Stimulated activated CD4-positive, alpha-beta T cell treated with anti-CD3 and anti-CD28 coated beads, TNF-alpha, amount 100 ng/mL, for 4 hours (primary cell): ENCODE data around the gene C8B.

Experiments
- DNase-seq, 3 experiments: peaks; one replicate each; pipeline ENCODE4 v3.0.0-alpha.2; 2020; ENCODE audit warnings: low read depth in 3 of 3

C8B gene

GRCh38 chr1:56965916-56966697, at the start of gene C8B:
C8B (minus strand) TSS chr1:56966015; CDS start chr1:56965948, 67 bp downstream.
- no peak for DNase-seq

GRCh38 chr1:57015071-57015470, 49.3 kb upstream of the C8B start:
- no peak for DNase-seq

GRCh38 chr1:57013522-57013921, 47.7 kb upstream of the C8B start:
- no peak for DNase-seq

GRCh38 chr1:57012315-57012714, 46.5 kb upstream of the C8B start:
- DNase-seq = no peak

GRCh38 chr1:57010511-57010910, 44.7 kb upstream of the C8B start:
- no peak for DNase-seq

GRCh38 chr1:57007948-57008347, 42.1 kb upstream of the C8B start:
- DNase-seq = no peak

- DNase-seq = no peak
Measured at GRCh38 chr1:57007472-57007871, 41.7 kb upstream of the C8B start.

- no peak for DNase-seq
Measured at GRCh38 chr1:57003398-57004139, 37.8 kb upstream of the C8B start.

- DNase-seq = no peak
Measured at GRCh38 chr1:56995414-56996100, 29.7 kb upstream of the C8B start.

GRCh38 chr1:56993475-56993874, 27.7 kb upstream of the C8B start:
- no peak for DNase-seq

GRCh38 chr1:56992318-56993125, 26.7 kb upstream of the C8B start:
- DNase-seq = no peak

- no peak for DNase-seq
Measured at GRCh38 chr1:56991576-56991975, 25.8 kb upstream of the C8B start.

- DNase-seq = no peak
Measured at GRCh38 chr1:56986397-56986796, 20.6 kb upstream of the C8B start.

- no peak for DNase-seq
Measured at GRCh38 chr1:56985857-56986256, 20.0 kb upstream of the C8B start.

GRCh38 chr1:56983484-56983883, 17.7 kb upstream of the C8B start:
- DNase-seq = no peak

GRCh38 chr1:56979986-56980755, 14.4 kb upstream of the C8B start:
- no peak for DNase-seq

- DNase-seq = no peak
Measured at GRCh38 chr1:56978819-56979218, 13.0 kb upstream of the C8B start.

- DNase-seq = no peak
Measured at GRCh38 chr1:56977910-56978309, 12.1 kb upstream of the C8B start.

- DNase-seq = no peak
Measured at GRCh38 chr1:56975446-56975845, 9.6 kb upstream of the C8B start.

- DNase-seq = no peak
Measured at GRCh38 chr1:56973923-56974742, 8.3 kb upstream of the C8B start.
